OCI-LY7 (cell line): ENCODE data around the gene IGFALS.

Experiments used
- CTCF ChIP-seq: fragments of 200-600 bp; sonication (generic); conservative IDR thresholded peaks from 2 replicates; pipeline ENCODE4 v1.5.1; 2014; ENCODE audit warnings: mild to moderate bottlenecking, antibody characterized with exemption, low read length, moderate library complexity, mixed read lengths
- EZH2phosphoT487 ChIP-seq: fragments of 200-600 bp; sonication (generic); IDR thresholded peaks from 2 replicates; pipeline ENCODE4 v1.6.1; 2018; ENCODE audit warnings: low read depth, borderline replicate concordance, mild to moderate bottlenecking, mixed run types, antibody characterized with exemption, low read length, moderate library complexity, mixed read lengths

- TF ChIP-seq CTCF (no peak), EZH2phosphoT487 (no peak)
These were observed 2.8 kb downstream of the IGFALS start for GRCh38 chr16:1790611-1791255.
